Glomerular visceral epithelial cell (primary cell): Measurements from ENCODE around the gene CETN1.

Experiments
- DNase-seq: peaks from one replicate; pipeline ENCODE4 v3.0.0-alpha.2; 2016; ENCODE audit errors: extremely low spot score

Gene CETN1

GRCh38 chr18:580154-580553, at the start of gene CETN1:
CETN1 (plus strand) TSS chr18:580380; CDS start chr18:580409, 29 bp downstream.
- no peak for DNase-seq

GRCh38 chr18:532018-532417, 48.2 kb upstream of the CETN1 start:
- DNase-seq: no peak

- DNase-seq: no peak
These were observed 47.5 kb upstream of the CETN1 start for GRCh38 chr18:532632-533031.

- DNase-seq: no peak
These were observed 46.1 kb upstream of the CETN1 start for GRCh38 chr18:533995-534601.

GRCh38 chr18:543447-544078, 36.6 kb upstream of the CETN1 start:
- no peak for DNase-seq

- DNase-seq: no peak
These were observed 30.2 kb upstream of the CETN1 start for GRCh38 chr18:549967-550366.

- no peak for DNase-seq
These were observed 28.6 kb upstream of the CETN1 start for GRCh38 chr18:551404-552061.

GRCh38 chr18:555705-556457, 24.3 kb upstream of the CETN1 start:
- DNase-seq: no peak

GRCh38 chr18:564708-565561, 15.2 kb upstream of the CETN1 start:
- no peak for DNase-seq

GRCh38 chr18:565562-566061, 14.6 kb upstream of the CETN1 start:
- no peak for DNase-seq

- no peak for DNase-seq
These were observed 13.1 kb upstream of the CETN1 start for GRCh38 chr18:567122-567521.

- DNase-seq: no peak
These were observed 11.4 kb upstream of the CETN1 start for GRCh38 chr18:568731-569130.

GRCh38 chr18:570256-570655, 9.9 kb upstream of the CETN1 start:
- DNase-seq: no peak

- no peak for DNase-seq
These were observed 9.5 kb upstream of the CETN1 start for GRCh38 chr18:570697-571096.

GRCh38 chr18:572091-572830, 7.9 kb upstream of the CETN1 start:
- no peak for DNase-seq

- DNase-seq: no peak
These were observed 7.3 kb upstream of the CETN1 start for GRCh38 chr18:572831-573289.

GRCh38 chr18:573385-573784, 6.8 kb upstream of the CETN1 start:
- no peak for DNase-seq

- no peak for DNase-seq
These were observed 5.9 kb upstream of the CETN1 start for GRCh38 chr18:574149-574860.

GRCh38 chr18:574865-575645, 5.1 kb upstream of the CETN1 start:
- DNase-seq: no peak
